ENCODE measurements around the gene HOXD10.

The HOXD10 gene

DNA sequence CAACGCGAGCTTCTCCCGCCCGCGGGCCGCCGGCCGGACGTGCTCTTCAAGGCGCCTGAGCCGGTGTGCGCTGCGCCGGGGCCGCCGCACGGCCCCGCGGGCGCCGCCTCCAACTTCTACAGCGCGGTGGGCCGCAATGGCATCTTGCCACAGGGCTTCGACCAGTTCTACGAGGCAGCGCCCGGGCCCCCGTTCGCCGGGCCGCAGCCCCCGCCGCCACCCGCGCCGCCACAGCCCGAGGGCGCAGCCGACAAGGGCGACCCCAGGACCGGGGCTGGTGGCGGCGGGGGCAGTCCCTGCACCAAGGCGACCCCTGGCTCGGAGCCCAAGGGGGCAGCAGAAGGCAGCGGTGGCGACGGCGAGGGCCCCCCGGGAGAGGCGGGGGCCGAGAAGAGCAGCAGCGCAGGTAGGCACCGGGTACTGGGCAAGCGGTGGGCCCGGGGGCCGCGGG, 8.8 kb upstream of the HOXD10 start:
- no peak for DNase-seq

DNA sequence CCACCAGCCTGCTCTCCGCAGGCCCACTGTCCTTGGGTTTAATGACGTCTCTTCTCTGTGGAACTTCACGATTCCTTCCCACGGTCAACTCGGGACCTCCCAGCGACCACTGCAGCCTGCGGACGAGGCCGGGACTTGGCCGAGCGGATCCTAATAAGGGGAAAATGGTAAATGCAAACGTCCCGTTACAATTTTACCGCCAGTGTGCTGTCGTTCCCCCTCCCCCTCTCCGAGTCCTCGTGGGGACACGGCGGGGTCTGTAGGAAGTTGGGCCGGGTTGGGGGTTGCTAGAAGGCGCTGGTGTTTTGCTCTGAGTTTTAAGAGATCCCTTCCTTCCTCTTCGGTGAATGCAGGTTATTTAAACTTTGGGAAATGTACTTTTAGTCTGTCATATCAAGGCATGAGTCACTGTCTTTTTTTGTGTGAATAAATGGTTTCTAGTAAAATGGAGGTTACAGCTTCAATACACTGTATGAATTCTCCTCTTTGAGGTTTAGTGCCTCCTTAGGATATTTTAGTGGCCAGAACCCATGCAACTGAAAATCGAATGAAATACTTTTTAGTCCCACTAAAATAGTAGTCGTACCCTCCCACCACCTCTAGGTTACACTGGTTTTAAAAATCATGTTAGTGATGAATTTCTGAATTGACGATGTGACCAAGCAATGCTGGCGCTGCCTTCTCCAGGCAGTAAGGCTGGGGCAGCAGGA, 7.2 kb upstream of the HOXD10 start:
- DNase-seq: no peak

DNA sequence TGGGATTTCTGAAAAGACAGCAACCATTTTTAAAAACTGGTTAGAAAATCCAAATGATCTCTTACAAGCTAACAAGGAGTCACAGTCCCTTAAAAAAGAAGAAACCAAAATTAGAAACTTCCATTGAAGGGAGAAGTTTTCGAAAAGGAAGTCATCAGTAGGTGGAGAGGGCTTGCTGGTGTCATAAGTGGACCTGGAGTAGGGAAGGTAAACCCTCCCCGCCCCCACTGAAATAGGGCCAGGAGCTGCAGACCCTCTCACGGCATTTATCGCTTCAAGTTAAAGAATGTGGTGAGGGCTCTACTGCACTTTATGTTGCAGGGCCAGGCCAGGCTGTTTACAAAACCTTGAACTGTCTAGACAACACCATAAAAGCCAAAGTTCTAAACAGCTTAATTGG, 6.6 kb upstream of the HOXD10 start:
- DNase-seq: no peak

DNA sequence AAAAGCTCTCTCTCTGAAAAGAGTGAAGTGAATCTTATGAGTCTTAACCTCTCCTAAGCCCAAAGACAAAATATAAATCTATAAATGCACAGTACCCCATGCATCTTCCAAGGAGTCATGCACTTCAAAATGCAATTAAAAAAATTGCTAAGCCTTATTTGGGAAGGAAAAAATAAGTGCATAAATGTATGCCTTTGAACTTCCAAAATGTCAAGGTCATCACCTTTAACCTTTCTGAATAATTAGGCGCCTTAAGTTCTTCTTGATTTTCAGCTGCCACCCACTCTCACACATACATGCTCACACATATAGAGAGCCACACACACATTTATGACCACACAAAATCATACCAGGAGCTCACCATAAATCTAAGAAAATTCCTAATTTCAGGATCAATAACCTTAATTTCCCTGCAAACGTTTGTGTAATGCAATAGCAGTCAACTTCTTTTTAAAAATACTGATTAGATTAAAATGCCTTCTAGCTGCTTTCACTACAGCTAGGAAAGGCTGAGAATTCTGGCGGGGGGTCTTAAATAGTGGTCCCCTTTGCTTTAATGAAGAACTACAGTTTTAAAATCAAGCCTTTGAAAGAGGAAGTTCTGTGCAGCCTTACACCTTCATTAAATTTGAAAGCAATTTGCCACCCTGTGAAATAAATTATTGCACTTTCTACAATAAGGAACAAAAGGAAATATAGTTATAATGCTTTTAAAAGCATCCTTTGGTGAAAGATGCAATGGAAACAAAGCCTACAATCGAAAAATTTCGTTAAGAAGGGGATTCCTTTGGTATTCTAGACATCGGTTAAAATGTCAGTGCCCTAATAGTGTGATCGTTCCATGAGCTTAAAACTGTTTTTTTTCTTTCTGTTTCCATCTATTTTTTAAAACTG, 5.9 kb upstream of the HOXD10 start:
- DNase-seq: no peak

DNA sequence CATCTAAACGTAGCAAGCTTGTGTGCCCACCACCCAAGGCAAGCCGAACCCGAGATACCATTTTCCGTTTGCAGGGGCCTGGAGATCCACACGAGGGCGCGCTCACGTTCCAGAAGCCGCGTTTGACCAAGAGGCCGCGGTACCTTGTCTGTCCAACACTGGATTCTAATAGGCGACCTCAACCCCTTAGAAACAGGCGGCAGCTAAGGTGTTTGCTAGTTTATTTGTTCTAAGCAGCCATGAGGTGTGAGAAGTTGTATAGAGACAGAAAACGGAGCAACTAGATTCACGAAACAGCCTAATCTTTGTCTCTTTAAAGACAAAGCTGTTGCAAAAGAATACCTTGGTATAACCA, 5.3 kb upstream of the HOXD10 start:
- DNase-seq: no peak

DNA sequence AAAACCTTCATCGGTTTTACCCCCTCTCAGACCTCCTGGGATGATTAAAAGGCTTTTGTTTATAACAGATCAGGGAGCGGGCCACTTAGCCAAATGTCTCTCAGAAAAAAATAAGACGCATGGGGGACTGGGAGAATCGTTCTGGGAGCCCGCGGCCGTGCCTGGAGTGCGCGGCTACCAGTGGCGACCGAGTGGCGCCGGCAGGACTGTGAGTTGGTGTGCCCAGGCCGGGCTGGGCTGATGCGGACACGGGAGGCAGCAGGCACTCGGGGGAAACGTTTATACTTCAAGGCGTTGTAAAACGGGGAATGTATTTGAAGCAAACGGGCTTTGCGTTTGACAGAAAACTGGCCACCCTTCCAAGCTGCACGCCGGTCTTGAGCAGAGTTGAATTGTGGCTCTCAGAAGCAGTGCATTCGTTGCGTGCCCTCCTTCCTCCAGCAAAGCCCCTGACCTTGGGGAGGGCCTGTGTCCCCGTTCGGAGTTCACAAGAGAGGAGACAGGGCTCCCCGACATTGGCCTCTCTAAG, 4.7 kb upstream of the HOXD10 start:
- no peak for DNase-seq

DNA sequence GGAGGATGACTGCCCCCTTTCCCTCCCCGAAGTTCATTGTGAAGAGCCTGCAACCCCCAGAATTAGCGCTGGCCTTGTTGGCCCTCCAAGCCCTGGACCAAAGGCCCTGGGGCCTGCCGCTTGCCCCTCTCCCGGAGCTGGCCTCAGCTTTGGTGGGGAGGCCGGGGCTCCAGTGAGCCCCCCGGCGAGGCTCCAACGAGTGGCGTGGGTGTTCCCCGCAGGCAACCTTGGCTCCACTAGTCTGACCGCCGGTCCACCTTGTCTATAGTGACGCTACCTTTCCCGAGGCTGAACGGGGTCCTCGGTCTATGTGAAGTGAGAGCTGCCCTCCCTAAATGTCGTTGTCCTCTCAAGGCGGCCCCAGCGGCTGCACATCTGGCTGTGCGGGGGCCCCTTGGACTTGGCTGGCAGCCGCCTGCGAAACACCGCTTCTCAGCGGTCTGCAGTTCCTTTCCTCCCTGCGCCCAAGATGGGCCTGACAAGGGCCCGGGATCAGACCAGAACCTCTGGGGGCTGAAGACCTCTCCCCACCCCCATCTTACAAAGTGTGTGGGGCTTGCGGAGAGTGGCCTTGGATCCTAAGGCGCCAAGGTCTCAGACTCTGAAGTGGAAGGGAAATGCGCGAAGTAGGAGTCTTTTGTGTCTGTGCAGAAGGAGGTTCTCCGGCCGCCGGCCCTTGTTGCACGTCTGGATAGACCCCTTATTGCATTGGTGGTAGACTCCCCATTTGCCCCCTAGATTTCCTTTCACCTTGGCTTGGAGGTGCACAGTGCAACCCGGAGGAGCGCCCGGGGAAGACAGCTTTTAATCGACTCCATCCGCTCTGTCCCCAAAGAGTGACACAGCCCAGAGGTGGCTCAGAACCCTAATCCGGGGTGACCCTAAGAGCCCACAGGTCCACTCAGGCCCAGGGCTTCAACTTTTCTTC, 3.9 kb upstream of the HOXD10 start:
- no peak for DNase-seq

DNA sequence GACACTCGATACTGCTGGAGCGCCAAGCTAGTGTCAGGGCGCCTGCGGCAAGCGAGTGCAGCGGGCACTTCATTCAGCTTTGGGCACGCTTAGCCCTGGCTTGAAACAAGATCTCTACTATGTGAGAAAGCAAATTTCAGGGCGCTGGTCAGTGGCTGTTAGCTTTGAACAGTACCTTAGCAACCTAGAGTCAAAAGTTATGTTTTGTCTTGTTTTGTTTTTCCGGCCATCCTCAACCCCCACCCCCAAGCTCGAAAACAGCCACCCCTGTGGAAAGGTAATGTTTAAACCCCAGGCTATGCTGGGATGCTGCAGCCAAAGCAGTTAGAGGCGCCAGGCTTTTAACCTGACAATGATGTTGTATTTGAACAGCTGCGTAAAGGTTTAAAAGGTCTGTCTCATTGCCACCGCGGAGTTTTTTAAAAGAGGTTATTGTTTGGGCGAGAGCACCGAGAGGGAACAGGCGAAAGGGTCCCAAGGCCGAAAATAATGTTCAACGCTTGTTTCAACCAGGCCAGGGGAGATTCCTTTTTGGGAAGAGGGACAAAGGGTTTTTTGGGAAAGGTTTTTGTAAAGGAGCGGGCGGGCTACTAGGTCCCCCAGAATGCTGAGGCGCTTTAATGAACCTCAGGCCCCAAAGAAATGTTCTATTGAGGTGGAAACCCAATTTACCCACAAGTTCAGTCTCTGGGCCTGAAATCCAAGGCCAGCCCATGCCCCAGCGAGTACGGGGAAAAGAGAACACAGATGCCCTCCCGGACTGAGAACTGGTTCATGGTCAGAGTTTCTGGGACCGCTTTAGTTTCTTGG, 2.3 kb upstream of the HOXD10 start:
- DNase-seq: no peak

DNA sequence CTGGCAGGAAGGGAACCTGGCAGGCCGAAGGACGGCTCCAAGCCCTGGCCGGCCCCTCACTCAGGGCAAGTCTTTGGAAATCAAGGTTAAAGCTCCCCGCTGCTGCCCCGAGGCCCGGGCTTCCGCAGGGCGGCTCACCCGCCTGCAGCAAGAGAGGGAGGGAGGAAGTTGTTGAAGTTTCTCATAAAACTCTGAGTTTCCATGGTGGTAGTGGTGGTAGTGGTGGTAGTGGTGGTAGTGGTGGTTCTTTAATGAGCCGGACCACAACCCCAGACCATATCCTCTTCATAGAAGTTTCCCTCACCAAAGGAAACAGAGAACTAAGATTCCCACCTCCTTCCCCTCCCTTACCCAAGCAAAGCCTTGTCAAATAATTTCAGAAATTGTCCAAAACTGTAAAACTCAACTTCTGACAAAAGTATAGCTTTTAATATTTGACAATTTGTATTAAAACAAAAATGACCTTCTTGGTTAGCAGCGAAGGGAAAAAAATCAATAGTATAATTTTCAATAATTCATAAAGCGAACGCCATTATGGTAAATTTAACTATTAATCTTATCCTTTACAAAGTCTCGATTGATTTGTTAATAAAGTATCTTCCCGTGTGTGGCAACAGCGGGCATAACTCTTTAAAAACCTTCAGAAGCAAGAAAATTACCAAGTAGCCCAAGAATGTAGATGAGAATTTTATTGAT, 1.5 kb upstream of the HOXD10 start:
- DNase-seq: no peak

DNA sequence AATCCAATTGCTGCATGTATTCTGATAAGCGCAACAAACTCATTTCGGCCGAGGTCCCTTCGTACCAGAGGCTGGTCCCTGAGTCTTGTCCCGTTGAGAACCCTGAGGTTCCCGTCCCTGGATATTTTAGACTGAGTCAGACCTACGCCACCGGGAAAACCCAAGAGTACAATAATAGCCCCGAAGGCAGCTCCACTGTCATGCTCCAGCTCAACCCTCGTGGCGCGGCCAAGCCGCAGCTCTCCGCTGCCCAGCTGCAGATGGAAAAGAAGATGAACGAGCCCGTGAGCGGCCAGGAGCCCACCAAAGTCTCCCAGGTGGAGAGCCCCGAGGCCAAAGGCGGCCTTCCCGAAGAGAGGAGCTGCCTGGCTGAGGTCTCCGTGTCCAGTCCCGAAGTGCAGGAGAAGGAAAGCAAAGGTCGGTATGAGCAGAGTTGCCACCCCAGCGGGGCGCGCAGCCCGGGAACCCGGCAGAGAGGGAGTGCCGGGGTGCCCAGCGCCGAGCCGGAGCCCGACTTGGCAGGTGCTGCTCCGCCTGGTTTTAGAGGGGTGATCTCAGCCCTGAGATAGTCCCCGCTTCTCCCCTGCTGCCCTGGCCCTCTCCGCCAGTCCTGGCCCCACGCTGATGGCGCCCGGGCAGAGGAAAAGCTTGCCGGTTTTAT, 714 bp downstream of the HOXD10 start:
- no peak for DNase-seq

DNA sequence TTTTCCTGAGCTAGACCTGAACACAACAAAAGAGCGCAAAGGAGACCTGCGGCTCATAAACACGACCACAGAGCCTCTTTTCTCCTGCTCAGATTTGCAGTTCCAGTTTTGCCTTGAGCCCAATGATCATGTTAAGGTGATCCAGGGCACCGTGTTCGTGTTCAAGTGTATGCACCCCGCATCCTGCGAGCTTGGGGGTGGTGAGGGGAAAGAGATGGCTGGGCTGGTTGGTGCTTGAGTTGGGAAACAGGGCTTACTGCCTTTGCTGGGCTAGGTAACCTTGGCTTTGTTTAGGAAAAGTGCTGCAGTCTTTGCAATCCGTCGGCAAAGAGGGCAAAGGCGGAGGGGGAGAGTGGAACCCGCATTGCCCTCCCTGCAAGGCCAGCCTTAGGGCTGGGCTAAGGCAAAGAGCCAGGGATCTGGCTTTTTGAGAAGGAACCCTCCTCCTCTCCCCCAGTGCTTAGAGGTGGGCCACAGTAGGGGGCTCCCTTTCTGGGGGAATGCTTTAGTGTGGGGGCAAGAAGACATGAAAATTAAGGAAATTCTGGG, 1.3 kb downstream of the HOXD10 start:
- no peak for DNase-seq

DNA sequence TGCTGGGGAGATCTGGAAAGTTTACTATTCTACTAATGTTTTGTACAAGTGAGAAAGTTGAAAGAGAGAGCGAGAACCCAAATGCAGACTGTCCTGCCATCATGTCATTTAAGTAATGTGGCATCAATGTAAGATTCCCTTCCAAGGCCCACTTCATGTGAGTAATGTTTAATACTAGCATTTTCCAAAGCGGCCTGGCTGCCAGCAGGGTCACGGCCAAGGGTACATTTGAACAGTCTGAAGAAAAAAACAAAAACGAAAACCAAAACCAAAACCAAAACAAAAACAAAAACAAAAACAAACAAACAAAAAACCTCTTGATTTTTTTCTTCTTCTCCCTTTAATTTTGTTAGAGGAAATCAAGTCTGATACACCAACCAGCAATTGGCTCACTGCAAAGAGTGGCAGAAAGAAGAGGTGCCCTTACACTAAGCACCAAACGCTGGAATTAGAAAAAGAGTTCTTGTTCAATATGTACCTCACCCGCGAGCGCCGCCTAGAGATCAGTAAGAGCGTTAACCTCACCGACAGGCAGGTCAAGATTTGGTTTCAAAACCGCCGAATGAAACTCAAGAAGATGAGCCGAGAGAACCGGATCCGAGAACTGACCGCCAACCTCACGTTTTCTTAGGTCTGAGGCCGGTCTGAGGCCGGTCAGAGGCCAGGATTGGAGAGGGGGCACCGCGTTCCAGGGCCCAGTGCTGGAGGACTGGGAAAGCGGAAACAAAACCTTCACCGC, 2.2 kb downstream of the HOXD10 start:
- no peak for DNase-seq

DNA sequence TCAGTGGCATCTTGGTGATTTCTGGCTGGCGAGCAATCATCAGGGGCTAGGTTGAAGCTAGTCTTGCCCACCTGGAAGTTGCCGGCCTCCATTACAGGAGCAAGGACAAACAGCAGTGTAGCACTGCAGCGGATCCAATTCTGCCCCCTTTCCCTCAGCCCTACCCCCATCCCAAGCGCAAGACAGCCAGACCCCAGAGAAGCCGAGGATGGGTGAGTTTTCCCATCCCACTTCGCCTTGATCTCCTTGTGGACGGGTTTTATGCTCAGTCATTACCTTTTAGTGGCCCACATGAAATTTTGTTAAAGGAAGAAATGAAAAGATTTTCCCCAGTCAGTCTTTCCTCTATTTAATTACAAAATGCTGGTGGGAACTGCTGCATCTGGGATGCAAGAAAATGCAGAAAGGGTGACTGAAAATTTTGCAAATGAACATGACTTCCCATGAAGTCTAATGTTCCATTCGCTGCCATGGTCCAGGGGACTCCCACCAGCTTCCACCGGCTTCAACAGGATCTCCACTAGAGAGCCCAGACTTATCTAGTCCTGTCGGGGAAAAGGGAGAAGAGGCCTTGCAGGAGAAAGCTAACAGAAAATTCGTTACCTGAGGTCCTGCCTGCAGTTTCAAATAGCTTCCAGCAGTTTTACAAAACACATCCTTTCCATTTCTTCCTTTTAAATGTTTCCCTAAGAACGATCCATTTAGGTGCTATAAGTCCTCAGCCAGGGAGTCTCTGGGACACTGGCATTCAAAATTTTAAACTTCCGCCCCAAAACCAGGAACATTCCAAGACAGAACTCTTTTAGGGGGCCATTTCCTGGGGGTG, 4.0 kb downstream of the HOXD10 start:
- no peak for DNase-seq

DNA sequence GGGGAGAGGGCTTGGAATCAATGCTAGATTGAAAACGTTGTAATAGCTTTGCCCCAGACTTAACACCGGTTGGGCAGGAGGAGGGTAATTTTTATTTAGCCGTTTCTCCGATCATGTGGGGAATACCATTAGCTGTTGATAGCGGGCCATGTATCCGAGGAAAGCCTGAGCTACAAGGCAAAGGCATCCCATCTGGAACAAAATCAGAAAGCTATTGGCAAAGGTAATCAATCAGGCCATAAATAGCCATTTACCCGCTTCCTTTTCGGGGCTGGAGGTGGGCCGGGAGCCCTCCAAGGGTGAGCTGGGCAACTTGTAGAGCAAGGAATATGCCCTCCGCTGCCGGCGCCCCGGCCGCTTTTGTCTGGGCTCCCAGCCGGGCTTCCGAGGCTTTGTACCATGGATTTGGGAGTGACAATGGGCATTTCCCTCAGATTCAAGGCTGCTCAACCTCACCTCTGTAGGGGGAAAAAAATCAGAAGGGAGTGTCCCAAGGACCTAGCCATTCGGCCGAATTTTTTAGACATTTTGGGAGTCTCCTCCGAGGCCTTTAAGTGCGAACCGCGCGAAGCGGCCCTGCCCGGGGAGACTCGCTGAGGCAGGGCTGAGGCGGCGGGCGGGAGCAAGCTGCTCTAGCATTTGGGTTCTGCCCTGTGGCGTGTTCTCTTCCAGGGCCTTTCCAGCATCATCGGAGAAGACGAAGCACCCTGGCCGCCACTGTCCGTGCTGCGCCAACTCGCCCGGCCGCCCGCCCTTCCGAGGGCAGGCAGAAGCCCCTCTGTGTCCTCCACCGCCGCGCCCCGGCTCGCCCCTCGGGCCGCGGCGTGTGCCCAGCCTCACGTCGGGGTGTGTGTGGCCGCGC, 4.8 kb downstream of the HOXD10 start:
- no peak for DNase-seq

DNA sequence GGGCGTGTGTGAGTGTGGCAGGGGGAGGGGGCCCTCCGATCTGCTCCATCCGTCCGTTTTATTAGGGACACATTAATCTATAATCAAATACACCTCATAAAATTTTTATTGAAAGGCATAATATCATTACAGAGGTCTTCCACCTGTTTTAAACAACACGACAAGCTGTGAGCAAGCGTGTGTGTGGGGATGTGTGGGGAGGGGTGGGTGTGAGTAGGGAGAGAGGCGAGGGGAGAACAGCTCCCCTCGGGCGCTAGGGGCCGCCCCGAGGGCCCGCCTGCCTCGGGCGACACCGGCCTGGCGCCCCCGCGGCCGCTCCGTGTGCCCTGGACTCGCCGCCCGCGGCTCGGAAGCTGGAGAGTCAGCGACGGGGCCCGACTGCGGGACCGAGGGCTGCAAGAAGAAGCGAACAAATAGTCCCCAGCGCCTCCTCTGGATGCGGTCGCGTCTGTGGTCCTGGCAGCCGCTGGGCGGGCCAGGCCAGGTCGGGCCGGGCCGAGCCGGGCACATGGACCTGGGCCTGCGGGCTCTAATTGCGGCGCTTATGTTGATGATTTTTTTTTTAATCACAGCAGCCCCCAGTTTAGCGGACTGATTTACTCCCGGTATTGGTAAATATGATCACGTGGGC, 5.6 kb downstream of the HOXD10 start:
- DNase-seq: no peak

DNA sequence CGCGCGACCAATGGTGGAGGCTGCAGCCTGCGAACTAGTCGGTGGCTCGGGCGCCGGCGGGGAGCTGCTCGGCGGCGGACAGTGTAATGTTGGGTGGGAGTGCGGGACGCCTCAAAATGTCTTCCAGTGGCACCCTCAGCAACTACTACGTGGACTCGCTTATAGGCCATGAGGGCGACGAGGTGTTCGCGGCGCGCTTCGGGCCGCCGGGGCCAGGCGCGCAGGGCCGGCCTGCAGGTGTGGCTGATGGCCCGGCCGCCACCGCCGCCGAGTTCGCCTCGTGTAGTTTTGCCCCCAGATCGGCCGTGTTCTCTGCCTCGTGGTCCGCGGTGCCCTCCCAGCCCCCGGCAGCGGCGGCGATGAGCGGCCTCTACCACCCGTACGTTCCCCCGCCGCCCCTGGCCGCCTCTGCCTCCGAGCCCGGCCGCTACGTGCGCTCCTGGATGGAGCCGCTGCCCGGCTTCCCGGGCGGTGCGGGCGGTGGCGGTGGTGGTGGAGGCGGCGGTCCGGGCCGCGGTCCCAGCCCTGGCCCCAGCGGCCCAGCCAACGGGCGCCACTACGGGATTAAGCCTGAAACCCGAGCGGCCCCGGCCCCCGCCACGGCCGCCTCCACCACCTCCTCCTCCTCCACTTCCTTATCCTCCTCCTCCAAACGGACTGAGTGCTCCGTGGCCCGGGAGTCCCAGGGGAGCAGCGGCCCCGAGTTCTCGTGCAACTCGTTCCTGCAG, 6.3 kb downstream of the HOXD10 start, which contains the start of gene HOXD9:
Gene HOXD9 (plus strand): TSS at position 37 of the 728 bp plus-strand sequence. CDS start 50 bp downstream, at position 87.
- DNase-seq: no peak
